Naive thymus-derived CD4-positive, alpha-beta T cell (primary cell): ENCODE measurements around the gene CAD. TPM values are rescaled to one million over a fixed set of nuclear protein-coding genes. Genes with fewer than 3 reads are reported as not detected.

ENCODE experiments used
- ATAC-seq: fragments of 150-1000 bp; cut with Tn5 transposase; 2 replicates; pipeline ENCODE4 v1.10.0; 2021; ENCODE audit warnings: mild to moderate bottlenecking, moderate library complexity
- CTCF ChIA-PET: fragments of 350-600 bp; sonication (Branson Sonifier 250); formaldehyde crosslinking; loops from one replicate; lab custom pipeline; 2021; ENCODE audit warnings: antibody characterized with exemption; lab: Charles Lee
- POLR2A ChIA-PET: fragments of 350-600 bp; sonication (Branson Sonifier 250); formaldehyde crosslinking; loops from one replicate; lab custom pipeline; 2021; ENCODE audit warnings: antibody characterized with exemption, inconsistent platforms; lab: Charles Lee
- DNase-seq, 9 donors: peaks; one replicate each; pipeline versions ENCODE4 v3.0.0 to v3.0.0-alpha.2; 2020 to 2022; ENCODE audit warnings: mixed read lengths in 1 of 9
- H3K27ac ChIP-seq: one replicate; pipeline ENCODE4 v1.7.0; 2013; ENCODE audit warnings: mild to moderate bottlenecking, low read depth, low read length, moderate library complexity
- H3K27me3 ChIP-seq, 2 donors: one replicate each; pipeline ENCODE4 v1.7.0; 2013; ENCODE audit warnings: low read length in 2 of 2, mild to moderate bottlenecking in 2 of 2, moderate library complexity in 2 of 2; ENCODE audit not compliant: control insufficient read depth in 2 of 2, insufficient read depth in 2 of 2
- H3K36me3 ChIP-seq, 3 experiments: 1 replicate in 2 of 3; 2 replicates in 1 of 3; pipeline ENCODE4 v1.7.0; 2013; ENCODE audit warnings: low read length in 3 of 3, mild to moderate bottlenecking in 3 of 3, moderate library complexity in 1 of 3; ENCODE audit not compliant: insufficient read depth in 3 of 3, control insufficient read depth in 2 of 3
- H3K4me1 ChIP-seq, 2 donors: one replicate each; pipeline ENCODE4 v1.7.0; 2013; ENCODE audit warnings: low read length in 2 of 2, mild to moderate bottlenecking in 2 of 2, moderate library complexity in 1 of 2; ENCODE audit not compliant: control insufficient read depth in 2 of 2, insufficient read depth in 2 of 2
- H3K4me3 ChIP-seq: 2 replicates; pipeline ENCODE4 v1.7.0; 2013; ENCODE audit warnings: mild to moderate bottlenecking, low read length
- H3K9me3 ChIP-seq, 3 experiments: 1 replicate in 2 of 3; 2 replicates in 1 of 3; pipeline ENCODE4 v1.7.0; 2013; ENCODE audit warnings: low read length in 3 of 3; ENCODE audit not compliant: control insufficient read depth in 2 of 3
- H3K27ac Mint-ChIP-seq, 9 donors: one replicate each; pipeline ENCODE4 v1.8.0; 2020 to 2022; ENCODE audit warnings: mixed read lengths in 9 of 9, mild to moderate bottlenecking in 8 of 9, moderate library complexity in 5 of 9, inconsistent platforms in 2 of 9
- H3K27me3 Mint-ChIP-seq, 5 donors: one replicate each; pipeline ENCODE4 v1.8.0; 2021 to 2022; ENCODE audit warnings: mixed read lengths in 5 of 5, mild to moderate bottlenecking in 1 of 5
- H3K36me3 Mint-ChIP-seq, 5 donors: one replicate each; pipeline ENCODE4 v1.8.0; 2020 to 2022; ENCODE audit warnings: mixed read lengths in 5 of 5, mild to moderate bottlenecking in 3 of 5, inconsistent platforms in 1 of 5
- H3K4me1 Mint-ChIP-seq, 7 donors: one replicate each; pipeline ENCODE4 v1.8.0; 2020 to 2022; ENCODE audit warnings: mixed read lengths in 7 of 7, mild to moderate bottlenecking in 3 of 7, inconsistent platforms in 1 of 7
- H3K4me3 Mint-ChIP-seq, 10 donors: one replicate each; pipeline ENCODE4 v1.8.0; 2020 to 2022; ENCODE audit warnings: mild to moderate bottlenecking in 10 of 10, mixed read lengths in 10 of 10, moderate library complexity in 6 of 10, inconsistent platforms in 2 of 10
- H3K9me3 Mint-ChIP-seq, 11 donors: one replicate each; pipeline ENCODE4 v1.8.0; 2020 to 2022; ENCODE audit warnings: mixed read lengths in 11 of 11, mild to moderate bottlenecking in 4 of 11, inconsistent platforms in 1 of 11, moderate library complexity in 1 of 11
- intact Hi-C, 2 donors: fragments of 100-400 bp; cut with micrococcal nuclease; formaldehyde crosslinking; loops; one replicate each; pipeline ENCODE4 v1.15.1; 2023
- polyA plus RNA-seq, 2 donors: library from polyadenylated mRNA; unstranded; fragments of 300-500 nt; fragmentation: Illumina TruSeq; gene quantifications; one replicate each; pipeline ENCODE4 v1.2.3, GENCODE V29; 2021
- total RNA-seq, 6 experiments: library from RNA in 5 of 6; stranded (reverse) in 5 of 6; gene quantifications; 1 replicate in 5 of 6; 2 replicates in 1 of 6; pipeline ENCODE4 v1.2.3 and lab custom pipeline; 2021 to 2026

CAD gene
- total and polyA plus RNA-seq, 7 experiments from 2014 or later = 19.6 to 65.7 (median 35.7) TPM

DNA sequence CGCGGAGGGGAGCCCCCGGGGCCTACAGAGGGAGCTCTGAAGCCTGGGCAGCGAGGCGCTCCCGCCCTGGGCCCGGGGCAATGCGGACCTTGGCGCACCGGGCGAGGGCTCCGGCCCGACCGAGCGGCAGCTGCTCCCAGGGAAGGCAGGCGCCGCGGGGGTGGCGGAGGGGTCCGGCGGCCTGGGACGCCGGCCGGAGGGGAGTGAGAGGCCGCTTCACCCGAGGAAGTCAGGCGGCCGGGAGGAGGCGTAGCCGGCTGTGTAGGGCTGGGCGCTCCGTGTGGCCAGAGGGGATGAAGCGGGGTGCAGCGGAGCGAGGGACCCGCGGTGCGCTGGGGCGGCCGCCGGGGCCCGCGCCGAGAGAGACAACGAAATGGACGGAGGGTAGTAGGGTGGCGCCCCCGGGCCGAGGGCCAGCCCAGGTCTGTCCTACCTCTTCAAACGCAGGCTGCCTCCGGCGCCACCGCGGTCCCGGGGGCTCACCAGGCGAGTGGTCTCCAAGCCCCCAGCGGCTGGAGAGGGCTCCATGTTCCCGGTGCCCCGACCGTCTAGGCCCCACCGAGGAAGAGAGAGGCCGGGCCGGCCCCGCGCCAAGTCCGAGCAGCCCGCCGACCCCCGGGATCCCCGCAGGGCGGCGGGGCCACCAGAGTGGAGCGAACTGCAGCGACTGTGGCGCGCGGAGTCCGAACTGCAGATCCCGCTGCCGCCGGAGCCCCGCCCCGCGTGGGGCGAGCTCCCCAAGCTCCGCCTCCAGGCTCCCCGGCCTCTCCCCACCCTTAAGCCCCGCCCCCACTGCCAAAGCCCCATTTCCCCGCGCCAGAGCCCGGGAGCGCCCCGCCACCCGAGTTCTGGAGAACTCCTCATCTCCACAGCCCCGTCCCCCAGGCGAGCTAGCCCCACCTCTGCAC, 45.5 kb downstream of the CAD start, which contains the start of gene SLC30A3:
Gene SLC30A3, minus strand, starts transcription at position 669 of the 908 bp plus-strand sequence. Its CDS starts 141 bp downstream, at position 528.
- peaks cover 23 to 33% (median 29%) of the 10 kb centered on the region in 7 donors for H3K4me1 Mint-ChIP-seq
- Histone ChIP-seq H3K27ac (no peak within 1 kb of the TSS), H3K9me3 (no peaks in the 10 kb centered on the region), H3K36me3 (no peaks in the 10 kb centered on the region), H3K4me3 (peak within 1 kb of the TSS; percentile 59), H3K4me1 (peaks cover 8 to 23% of the 10 kb centered on the region in 2 donors), H3K27me3 (peaks cover 6 to 23% of the 10 kb centered on the region in 2 donors)
- H3K36me3 Mint-ChIP-seq = peaks cover 0 to 4% (median 0%) of the 10 kb centered on the region in 5 donors
- intact Hi-C loops = loop anchor here (1.0 to 5.0 kb wide), 5 partner anchors 40 to 225 kb away; partner anchors contain the start of genes CAD (in 1 of the 2), IFT172 (in 1 of the 2), KHK (in 1 of the 2) and PREB (in 1 of the 2)
- DNase-seq = peak in 8 of 9 donors; percentile 39 to 79 (median 51)
- peak within 1 kb of the TSS; percentile 79 to 97 (median 90) for H3K4me3 Mint-ChIP-seq
- H3K27ac Mint-ChIP-seq = peak within 1 kb of the TSS in 6 of 9 donors; percentile 11 to 78 (median 48)
- ChIA-PET CTCF (interaction anchor here (0.6 to 1.5 kb wide), 2 partner anchors 17 to 71 kb away, joined by 3 to 6 read pairs; no protein-coding TSS in a partner anchor), POLR2A (interaction anchor here (0.5 to 0.8 kb wide), 2 partner anchors 182 to 1591 kb away, joined by 3 read pairs; no protein-coding TSS in a partner anchor)
- H3K9me3 Mint-ChIP-seq = no peaks in the 10 kb centered on the region
- peak; percentile 69 for ATAC-seq
- peaks cover 48 to 55% (median 51%) of the 10 kb centered on the region in 5 donors for H3K27me3 Mint-ChIP-seq

DNA sequence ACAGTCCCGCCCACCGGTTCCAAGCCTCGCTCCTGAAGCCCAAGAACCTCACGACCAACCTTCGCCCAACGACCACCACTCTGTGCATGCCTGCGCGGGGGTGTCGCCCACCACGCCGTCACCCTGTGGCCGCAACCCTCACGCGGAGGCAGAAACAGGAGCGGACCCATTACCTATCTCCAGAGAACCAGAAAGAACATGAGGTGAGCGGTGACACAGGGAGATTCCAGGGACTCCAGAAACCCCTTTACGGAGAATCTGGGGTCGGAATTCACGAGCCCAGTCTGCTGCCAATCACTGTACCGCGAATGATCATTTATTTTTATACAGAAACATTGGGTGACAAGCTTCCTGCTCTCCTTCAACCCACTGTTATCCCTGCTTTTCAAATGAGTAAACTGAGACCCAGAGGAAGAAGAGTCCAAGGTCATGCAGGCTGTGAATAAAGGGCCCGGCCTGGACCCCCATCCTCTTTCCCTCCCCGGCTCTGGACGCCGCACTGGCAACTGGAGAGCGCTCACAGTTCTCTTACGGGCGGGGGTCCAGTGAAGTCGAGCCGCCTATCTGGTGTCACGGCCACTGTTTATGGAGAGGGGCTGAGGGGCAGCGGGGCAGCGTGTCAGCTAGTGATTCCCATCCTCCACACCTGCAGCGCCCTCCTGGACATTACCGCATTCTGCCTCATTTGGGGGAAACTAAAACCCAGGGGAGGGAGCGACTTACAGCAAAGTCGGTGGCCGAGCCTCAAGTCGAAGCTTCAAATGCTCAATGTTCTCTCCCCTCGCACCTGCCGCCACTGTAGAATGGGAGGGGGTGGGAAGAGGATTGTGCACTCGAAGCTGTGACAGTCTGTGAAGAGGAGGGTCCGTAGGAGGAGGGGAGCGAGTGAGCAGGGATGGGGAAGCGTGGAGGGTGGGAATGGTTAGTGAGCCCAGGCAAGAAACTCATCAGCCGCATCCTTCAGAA, 46.4 kb downstream of the CAD start:
- H3K4me1 ChIP-seq = peaks cover 8 to 23% of the 10 kb centered on the region in 2 donors
- intact Hi-C loops = loop anchor here (1.0 to 5.0 kb wide), 8 partner anchors 17 to 224 kb away; partner anchors contain the start of genes CAD (in 2 of the 2), EIF2B4 (in 1 of the 2), IFT172 (in 1 of the 2) and KHK (in 1 of the 2)
- ChIA-PET CTCF (interaction anchor here (0.6 to 1.5 kb wide), 4 partner anchors 16 to 72 kb away, joined by 3 to 6 read pairs (median 4); partner anchors contain the start of gene TRIM54), POLR2A (interaction anchor here (0.6 to 1.1 kb wide), 3 partner anchors 19 to 183 kb away, joined by 3 read pairs; partner anchors contain the start of gene TRIM54)
- no peak for ATAC-seq
- Mint-ChIP-seq H3K27me3 (peaks cover 42 to 47% (median 45%) of the 10 kb centered on the region in 5 donors), H3K4me3 (peak overlapping the region in 9 of 10 donors; percentile 84 to 97 (median 91)), H3K27ac (peak overlapping the region in 5 of 9 donors; percentile 11 to 66 (median 45)), H3K4me1 (peaks cover 23 to 33% (median 29%) of the 10 kb centered on the region in 7 donors), H3K9me3 (no peaks in the 10 kb centered on the region), H3K36me3 (peaks cover 0 to 4% (median 0%) of the 10 kb centered on the region in 5 donors)
- no peak overlapping the region for H3K27ac ChIP-seq
- no peaks in the 10 kb centered on the region for H3K9me3 ChIP-seq
- DNase-seq = peak in 5 of 9 donors; percentile 16 to 27 (median 19)
- H3K36me3 ChIP-seq = no peaks in the 10 kb centered on the region
- H3K4me3 ChIP-seq = peak overlapping the region; percentile 59
- peaks cover 6 to 21% of the 10 kb centered on the region in 2 donors for H3K27me3 ChIP-seq

DNA sequence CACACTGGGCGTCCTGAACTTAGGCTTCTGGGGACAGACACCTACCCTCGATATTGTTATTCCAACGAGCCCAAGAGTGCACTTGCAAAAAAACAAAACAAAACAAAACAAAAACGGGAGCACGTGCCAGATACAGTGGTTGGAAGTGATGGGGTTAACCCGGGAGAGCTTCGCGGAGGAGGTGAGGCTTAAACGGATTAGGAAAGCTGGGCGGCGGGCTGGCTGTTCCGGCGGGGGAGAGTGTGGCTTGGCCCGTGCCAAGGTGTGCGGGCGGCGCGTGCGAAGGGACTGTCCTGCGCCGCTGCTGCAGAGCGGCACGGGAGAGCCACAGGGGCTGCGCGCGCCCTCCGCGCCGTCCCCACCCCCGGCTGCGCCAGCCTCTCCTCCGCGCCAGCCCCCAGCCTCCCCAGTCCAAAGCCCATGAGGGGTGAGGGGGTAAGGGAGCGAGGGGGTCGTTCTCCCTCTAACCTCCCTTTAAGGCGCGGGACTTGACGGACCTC, 47.1 kb downstream of the CAD start:
- Mint-ChIP-seq H3K4me3 (peak overlapping the region in 9 of 10 donors; percentile 84 to 97 (median 91)), H3K27me3 (peaks cover 35 to 47% (median 39%) of the 10 kb centered on the region in 5 donors), H3K9me3 (no peaks in the 10 kb centered on the region), H3K4me1 (peaks cover 23 to 33% (median 29%) of the 10 kb centered on the region in 7 donors), H3K27ac (peak overlapping the region in 1 of 9 donors; percentile 66), H3K36me3 (peaks cover 0 to 4% (median 0%) of the 10 kb centered on the region in 5 donors)
- DNase-seq (peak in 3 of 9 donors; percentile 15 to 30 (median 16)), ATAC-seq (peak; percentile 55)
- Histone ChIP-seq H3K4me1 (peaks cover 8 to 23% of the 10 kb centered on the region in 2 donors), H3K9me3 (no peaks in the 10 kb centered on the region), H3K36me3 (no peaks in the 10 kb centered on the region), H3K4me3 (peak overlapping the region; percentile 59), H3K27me3 (peaks cover 6 to 18% of the 10 kb centered on the region in 2 donors), H3K27ac (no peak overlapping the region)
- ChIA-PET CTCF (interaction anchor here (0.6 to 1.5 kb wide), 6 partner anchors 15 to 1138 kb away, joined by 3 to 6 read pairs (median 4); partner anchors contain the start of gene TRIM54), POLR2A (interaction anchor here (1.1 to 1.2 kb wide), 2 partner anchors 15 to 51 kb away, joined by 3 to 4 read pairs; no protein-coding TSS in a partner anchor)
- intact Hi-C loops = loop anchor here (1.0 to 5.0 kb wide), 7 partner anchors 16 to 223 kb away; partner anchors contain the start of genes CAD (in 1 of the 2), EIF2B4 (in 1 of the 2), IFT172 (in 1 of the 2) and KHK (in 1 of the 2)

DNA sequence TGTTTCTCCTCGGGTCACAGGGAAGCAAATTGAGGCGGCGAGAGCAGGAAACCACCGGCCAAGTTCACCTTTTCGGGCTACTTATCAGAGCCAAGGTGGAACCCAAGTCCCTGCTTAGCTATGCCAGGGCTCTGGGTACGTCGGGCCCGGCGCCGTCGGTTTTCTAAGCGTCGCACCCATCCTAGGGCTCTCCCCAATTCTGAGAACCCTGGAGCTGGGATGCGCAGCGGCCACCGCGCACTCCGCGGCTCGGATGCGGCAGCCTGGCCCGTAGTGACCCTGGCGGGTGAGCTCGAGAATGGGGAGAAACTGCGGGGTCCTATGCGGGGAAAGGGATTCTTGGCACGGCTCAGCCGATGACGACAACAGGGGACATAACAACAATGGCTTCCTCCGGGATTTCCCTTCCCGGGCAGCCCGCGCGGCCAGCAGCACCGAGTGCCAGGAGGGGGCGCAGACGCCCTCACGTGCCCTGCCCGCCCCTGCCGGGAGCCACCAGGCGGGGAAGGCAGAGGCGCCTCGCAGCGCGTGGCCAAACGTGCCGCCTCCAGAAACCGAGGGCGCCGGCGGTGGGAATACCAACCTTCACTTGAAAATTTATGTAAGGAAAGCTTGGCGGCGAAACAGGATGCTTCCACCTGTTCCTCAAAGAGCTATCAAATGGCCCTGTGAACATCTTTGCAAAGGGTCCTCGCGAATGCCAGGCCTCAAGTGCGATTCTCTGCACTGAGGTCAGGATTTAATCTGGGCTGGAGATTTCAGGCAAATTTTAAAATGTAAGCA, 47.8 kb downstream of the CAD start:
- Mint-ChIP-seq H3K4me1 (peaks cover 23 to 33% (median 29%) of the 10 kb centered on the region in 7 donors), H3K36me3 (peaks cover 0 to 4% (median 0%) of the 10 kb centered on the region in 5 donors), H3K9me3 (no peaks in the 10 kb centered on the region), H3K27ac (peak overlapping the region in 2 of 9 donors; percentile 2 to 38), H3K4me3 (peak overlapping the region in 9 of 10 donors; percentile 59 to 97 (median 85)), H3K27me3 (peaks cover 34 to 47% (median 40%) of the 10 kb centered on the region in 5 donors)
- ATAC-seq = peak; percentile 85
- peaks cover 8 to 23% of the 10 kb centered on the region in 2 donors for H3K4me1 ChIP-seq
- peak overlapping the region; percentile 59 for H3K4me3 ChIP-seq
- CTCF ChIA-PET = interaction anchor here (0.6 to 1.3 kb wide), 8 partner anchors 11 to 1138 kb away, joined by 3 to 6 read pairs (median 3); partner anchors contain the start of genes DNAJC5G and TRIM54
- no peak overlapping the region for H3K27ac ChIP-seq
- peaks cover 6 to 18% of the 10 kb centered on the region in 2 donors for H3K27me3 ChIP-seq
- H3K36me3 ChIP-seq = no peaks in the 10 kb centered on the region
- POLR2A ChIA-PET = interaction anchor here (1.2 to 1.3 kb wide), 2 partner anchors 15 to 194 kb away, joined by 3 to 4 read pairs; partner anchors contain the start of gene OST4
- no peaks in the 10 kb centered on the region for H3K9me3 ChIP-seq
- intact Hi-C loops = loop anchor here (1.0 to 5.0 kb wide), 8 partner anchors 15 to 222 kb away; partner anchors contain the start of genes CAD (in 1 of the 2), EIF2B4 (in 1 of the 2), IFT172 (in 1 of the 2) and KHK (in 1 of the 2)
- DNase-seq = peak in 8 of 9 donors; percentile 39 to 63 (median 46)
